HepG2 (cell line): Measurements from ENCODE around the gene DCAF7. TPM values are rescaled to one million over a fixed set of nuclear protein-coding genes. Genes with fewer than 3 reads are reported as not detected.

Experiments used
- ATAC-seq: fragments of 200-7000 bp; cut with Tn5 transposase; 3 replicates; pipeline ENCODE4 v1.9.1; 2020; ENCODE audit warnings: mild to moderate bottlenecking, moderate library complexity
- BruUV-seq: library from RNA; stranded (reverse); fragments of 400-500 nt; replicated peaks from 2 replicates; lab custom pipeline; 2021; lab: Mats Ljungman, UMichigan
- CTCF ChIA-PET: fragments of 300-600 bp; formaldehyde crosslinking; extraction: SDS; loops from one replicate; lab custom pipeline; 2021; ENCODE audit warnings: low total read pairs, inconsistent platforms, low intra/inter-chr PET ratio; lab: Yijun Ruan, JAX
- POLR2A ChIA-PET: fragments of 350-600 bp; sonication (Branson Sonifier 250); formaldehyde crosslinking; loops from one replicate; lab custom pipeline; 2020; ENCODE audit warnings: antibody characterized with exemption, inconsistent platforms; lab: Yijun Ruan, JAX
- DNase-seq: peaks from one replicate; pipeline ENCODE4 v3.0.0-alpha.2; 2015; ENCODE audit warnings: low spot score
- FAIRE-seq: peaks from 3 replicates; lab custom pipeline; 2011; peaks lifted over from hg19 to GRCh38; lab: Jason Lieb, UNC
- H2AFZ ChIP-seq: one replicate; pipeline ENCODE4 v1.6.1; 2011; ENCODE audit warnings: low read length, inconsistent platforms
- H3K27ac ChIP-seq: fragments of 300-600 bp; 3 replicates; pipeline ENCODE4 v1.8.0; 2011; ENCODE audit warnings: mixed run types, mild to moderate bottlenecking, mixed read lengths, low read length, inconsistent platforms; ENCODE audit not compliant: insufficient read depth; ENCODE audit errors: extremely low read length
- H3K27me3 ChIP-seq, 2 experiments: fragments of 200-600 bp in 1 of 2; 2 replicates in 1 of 2; 3 replicates in 1 of 2; pipeline versions ENCODE4 v1.6.0 to v1.8.0; 2011; ENCODE audit warnings: low read length in 2 of 2, mild to moderate bottlenecking in 2 of 2, moderate library complexity in 2 of 2, inconsistent platforms in 1 of 2; ENCODE audit not compliant: insufficient read depth in 2 of 2, control insufficient read depth in 1 of 2
- H3K36me3 ChIP-seq, 2 experiments: fragments of 200-600 bp in 1 of 2; replicated peaks in 1 of 2; 2 replicates in 1 of 2; 3 replicates in 1 of 2; pipeline versions ENCODE4 v1.5.1 to v1.8.0; 2011; ENCODE audit warnings: low read length in 2 of 2, inconsistent platforms in 1 of 2; ENCODE audit not compliant: insufficient read depth in 2 of 2, control insufficient read depth in 1 of 2
- H3K4me1 ChIP-seq: 2 replicates; pipeline ENCODE4 v1.5.1; 2012; ENCODE audit warnings: low read length, inconsistent platforms; ENCODE audit not compliant: insufficient read depth
- H3K4me2 ChIP-seq: 2 replicates; pipeline ENCODE4 v1.6.0; 2011; ENCODE audit warnings: low read depth, low read length, inconsistent platforms
- H3K4me3 ChIP-seq, 3 experiments: fragments of 200-600 bp in 1 of 3; sonication (generic), shearing (Covaris generic) in 1 of 3; replicated peaks in 1 of 3; 2 replicates each; pipeline ENCODE4 v1.5.1; 2011 to 2016; ENCODE audit warnings: low read length in 3 of 3, inconsistent platforms in 2 of 3, low read depth in 2 of 3, mild to moderate bottlenecking in 2 of 3, control low read depth in 1 of 3, mixed read lengths in 1 of 3; ENCODE audit not compliant: insufficient read depth in 1 of 3
- H3K79me2 ChIP-seq: one replicate; pipeline ENCODE4 v1.6.1; 2011; ENCODE audit warnings: low read length, inconsistent platforms; ENCODE audit not compliant: insufficient read depth
- H3K9ac ChIP-seq: 2 replicates; pipeline ENCODE4 v1.6.0; 2011; ENCODE audit warnings: mild to moderate bottlenecking, low read depth, low read length, inconsistent platforms; ENCODE audit not compliant: insufficient read depth
- H3K9me3 ChIP-seq: 2 replicates; pipeline ENCODE4 v1.5.1; 2012; ENCODE audit warnings: mild to moderate bottlenecking, low read length
- H4K20me1 ChIP-seq: 2 replicates; pipeline ENCODE4 v1.6.0; 2011; ENCODE audit warnings: inconsistent platforms, mild to moderate bottlenecking, low read length, moderate library complexity; ENCODE audit not compliant: insufficient read depth
- ATAD3A ChIP-seq: sonication (generic); formaldehyde crosslinking; IDR thresholded peaks from 2 replicates; pipeline ENCODE4 v1.4.0; 2020; ENCODE audit warnings: missing genetic modification reagents
- CAMTA2 ChIP-seq: sonication (generic); formaldehyde crosslinking; IDR thresholded peaks from 2 replicates; pipeline ENCODE4 v1.4.0; 2020; ENCODE audit warnings: mild to moderate bottlenecking, missing genetic modification reagents, borderline replicate concordance
- CBX2 ChIP-seq, 2 experiments: fragments of 200-600 bp in 1 of 2; sonication (generic); formaldehyde crosslinking in 1 of 2; IDR thresholded peaks; 2 replicates each; pipeline versions ENCODE4 v1.7.0 to v1.8.1; 2018 to 2022; ENCODE audit warnings: low read depth in 2 of 2, low read length in 1 of 2, mild to moderate bottlenecking in 1 of 2, missing genetic modification reagents in 1 of 2
- HIVEP1 ChIP-seq: sonication (generic); formaldehyde crosslinking; IDR thresholded peaks from 2 replicates; pipeline ENCODE4 v1.4.0; 2020; ENCODE audit warnings: mild to moderate bottlenecking, missing genetic modification reagents
- NFYC ChIP-seq: IDR thresholded peaks from 2 replicates; pipeline ENCODE4 v1.6.1; 2016; ENCODE audit warnings: missing genetic modification reagents, missing compliant biosample characterization
- POLR2AphosphoS2 ChIP-seq: IDR thresholded peaks from 2 replicates; pipeline ENCODE4 v1.6.1; 2011; ENCODE audit warnings: low read depth, low read length, improper control_type of control experiment
- PRMT3 ChIP-seq: sonication (generic); formaldehyde crosslinking; IDR thresholded peaks from 2 replicates; pipeline ENCODE4 v1.8.1; 2022; ENCODE audit warnings: low read depth, mild to moderate bottlenecking, moderate library complexity, missing genetic modification reagents, borderline replicate concordance
- SPEN ChIP-seq: sonication (generic); formaldehyde crosslinking; IDR thresholded peaks from 2 replicates; pipeline ENCODE4 v1.5.1; 2020; ENCODE audit warnings: low read depth, mild to moderate bottlenecking, missing genetic modification reagents
- ZEB1 ChIP-seq: IDR thresholded peaks from 2 replicates; pipeline ENCODE4 v1.6.1; 2012; ENCODE audit warnings: mild to moderate bottlenecking, low read depth, inconsistent platforms; ENCODE audit not compliant: insufficient replicate concordance
- ZNF230 ChIP-seq: sonication (generic); formaldehyde crosslinking; IDR thresholded peaks from 2 replicates; pipeline ENCODE4 v1.4.0; 2020; ENCODE audit warnings: mild to moderate bottlenecking, missing genetic modification reagents
- ZNF329 ChIP-seq: sonication (generic); formaldehyde crosslinking; IDR thresholded peaks from 2 replicates; pipeline ENCODE4 v1.9.0; 2021; ENCODE audit warnings: low read depth, mild to moderate bottlenecking, missing genetic modification reagents
- ZNF468 ChIP-seq: sonication (generic); formaldehyde crosslinking; IDR thresholded peaks from 2 replicates; pipeline ENCODE4 v1.8.0; 2022; ENCODE audit warnings: mild to moderate bottlenecking, moderate library complexity, missing genetic modification reagents
- ZNF563 ChIP-seq: sonication (generic); formaldehyde crosslinking; IDR thresholded peaks from 2 replicates; pipeline ENCODE4 v1.8.0; 2022; ENCODE audit warnings: mild to moderate bottlenecking, moderate library complexity, missing genetic modification reagents
- ZNF709 ChIP-seq: sonication (generic); formaldehyde crosslinking; IDR thresholded peaks from 2 replicates; pipeline ENCODE4 v1.5.0; 2020; ENCODE audit warnings: mild to moderate bottlenecking, missing genetic modification reagents
- ZNF749 ChIP-seq: sonication (generic); formaldehyde crosslinking; IDR thresholded peaks from 2 replicates; pipeline ENCODE4 v1.8.0; 2022; ENCODE audit warnings: mild to moderate bottlenecking, missing genetic modification reagents, moderate library complexity, borderline replicate concordance
- ZSCAN25 ChIP-seq: sonication (generic); formaldehyde crosslinking; IDR thresholded peaks from 2 replicates; pipeline ENCODE4 v1.8.0; 2022; ENCODE audit warnings: mild to moderate bottlenecking, missing genetic modification reagents
- WGBS: methylation state at CpG from one replicate; pipeline ENCODE4 v1.1.6; 2017; ENCODE audit warnings: low lambda C conversion rate; 5-methylcytosine and 5-hydroxymethylcytosine counted together
- in situ Hi-C: cut with HindIII; loops from 2 replicates; pipeline ENCODE4 v1.10.0; 2017; ENCODE audit warnings: low pct_unique_long_range_greater_than_20kb; ENCODE audit not compliant: extremely low pct_ligation_motif_present
- intact Hi-C: fragments of 100-400 bp; cut with micrococcal nuclease; formaldehyde crosslinking; loops from one replicate; pipeline ENCODE4 v1.10.0; 2022; ENCODE audit not compliant: unreplicated experiment
- polyA plus RNA-seq, 8 experiments: library from polyadenylated mRNA; depleted of rRNA in 3 of 8; stranded (reverse) in 7 of 8; unstranded in 1 of 8; fragments of >200 nt; fragmentation: Illumina TruSeq in 4 of 8; extraction: Trizol in 4 of 8; gene quantifications; 2 replicates each; pipeline versions ENCODE4 v1.2.1 to v1.2.3, GENCODE V29; 2011 to 2016; ENCODE audit warnings: low read depth in 4 of 8, missing spikeins in 1 of 8, mixed read lengths in 1 of 8; ENCODE audit not compliant: insufficient read depth in 1 of 8
- total RNA-seq, 5 experiments: library from RNA; depleted of rRNA; stranded (reverse); fragments of >200 nt; fragmentation: Illumina TruSeq; extraction: Trizol; gene quantifications; 2 replicates each; pipeline ENCODE4 v1.2.3, GENCODE V29; 2016; ENCODE audit warnings: low read depth in 1 of 5
- TF ChIP-seq, protein P1 (sequence below): sonication (generic); formaldehyde crosslinking; IDR thresholded peaks from 2 replicates; pipeline ENCODE4 v1.5.0; 2020; ENCODE audit warnings: missing genetic modification reagents, mild to moderate bottlenecking, borderline replicate concordance
- TF ChIP-seq, protein P2 (sequence below), 2 experiments: sonication (generic) in 1 of 2; formaldehyde crosslinking in 1 of 2; IDR thresholded peaks; 2 replicates each; pipeline versions ENCODE4 v1.4.0 to v1.6.1; 2016 to 2020; ENCODE audit warnings: borderline replicate concordance in 1 of 2, low read depth in 1 of 2, mild to moderate bottlenecking in 1 of 2, missing genetic modification reagents in 1 of 2

The DCAF7 gene
- total and polyA plus RNA-seq, 2 of the 13 experiments (the other 11 are each of a cell fraction or from before 2014, with no cell fraction given), result 55.2 to 73.4 TPM

DNA sequence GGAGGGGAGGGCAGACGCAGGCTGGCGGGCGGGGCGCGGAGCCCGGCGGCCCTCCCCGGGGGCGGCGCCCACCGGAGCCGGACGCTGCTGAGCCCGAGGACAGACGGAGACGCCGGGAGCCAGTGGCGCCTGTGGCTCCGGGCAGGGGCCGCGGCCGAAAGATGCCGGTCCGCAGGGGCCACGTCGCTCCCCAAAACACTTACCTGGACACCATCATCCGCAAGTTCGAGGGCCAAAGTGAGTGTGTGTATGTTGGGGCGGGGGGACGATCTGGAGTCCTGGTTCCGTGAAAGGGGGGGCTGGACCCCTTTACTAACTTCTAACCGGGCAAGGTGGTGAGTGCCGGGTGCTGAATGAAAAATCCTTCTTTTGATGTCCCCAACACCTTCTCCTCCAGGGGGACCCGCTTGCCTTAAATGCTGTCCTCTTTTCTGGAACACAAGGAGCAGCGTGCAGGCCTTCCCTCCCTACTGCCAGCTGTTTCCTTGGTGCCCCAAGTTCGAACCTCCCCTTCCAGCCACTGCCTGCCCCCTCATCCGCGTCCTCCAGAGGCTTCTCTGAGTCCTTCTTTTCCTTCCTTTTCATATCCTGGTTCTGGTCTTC is 26.9 kb upstream of the DCAF7 start, which contains the start of gene KCNH6:
Gene KCNH6 (plus strand): TSS at position 106 of the 603 bp plus-strand sequence. CDS start 56 bp downstream, at position 162.
- Histone ChIP-seq H3K9me3 (no peaks in the 10 kb centered on the region), H3K4me2 (peak within 1 kb of the TSS; percentile 44), H3K4me1 (peaks cover 49% of the 10 kb centered on the region), H4K20me1 (no peaks in the 10 kb centered on the region; the same call in 1 of the 2 replicates), H2AFZ (no peak within 1 kb of the TSS), H3K27ac (no peak within 1 kb of the TSS), H3K36me3 (no peaks in the 10 kb centered on the region), H3K27me3 (peaks cover 5 to 67% of the 10 kb centered on the region in 2 experiments), H3K4me3 (peak within 1 kb of the TSS in 1 of 3 experiments; percentile 26; a peak in 1 of 6 replicates), H3K9ac (no peak within 1 kb of the TSS), H3K79me2 (no peaks in the 10 kb centered on the region)
- POLR2A ChIA-PET, result interaction anchor here (0.8 to 1.7 kb wide), 3 partner anchors 8 to 78 kb away, joined by 3 to 5 read pairs (median 4); partner anchors contain the start of gene DCAF7
- in situ Hi-C loops (no loop called here), intact Hi-C loops (loop anchor here (5.0 kb wide), 1 partner anchor 54 kb away; no protein-coding TSS in a partner anchor)
- FAIRE-seq (no peak), ATAC-seq (peak; percentile 4), DNase-seq (no peak)
- no TSS peak for BruUV-seq
- WGBS, result 22% methylated on average over 21 of the region's 38 CpGs
- CTCF ChIA-PET, result no interaction called here
- TF ChIP-seq PRMT3, result 0 out of 2 replicates have a peak, but pooled peaks have one; percentile 16
- 0 out of 2 replicates have a peak, but pooled peaks have one; percentile 34 for TF ChIP-seq ZNF563
- 0 out of 2 replicates have a peak, but pooled peaks have one; percentile 1 for TF ChIP-seq HIVEP1
- TF ChIP-seq ATAD3A (CRISPR knock-in tag), result no peak
- TF ChIP-seq ZNF230 (CRISPR knock-in tag), result no peak
- TF ChIP-seq ZNF468 (CRISPR knock-in tag), result 0 out of 2 replicates have a peak, but pooled peaks have one; percentile 9
- TF ChIP-seq SPEN (CRISPR knock-in tag), result 0 out of 2 replicates have a peak, but pooled peaks have one; percentile 6
- no peak for TF ChIP-seq ZEB1
- TF ChIP-seq NFYC (CRISPR knock-in tag), result no peak
- no peak for TF ChIP-seq CAMTA2
- TF ChIP-seq ZNF709 (CRISPR knock-in tag), result 0 out of 2 replicates have a peak, but pooled peaks have one; percentile 26
- no peak for TF ChIP-seq POLR2AphosphoS2
- TF ChIP-seq ZNF749 (CRISPR knock-in tag), result 0 out of 2 replicates have a peak, but pooled peaks have one; percentile 5
- TF ChIP-seq, protein P1, sequence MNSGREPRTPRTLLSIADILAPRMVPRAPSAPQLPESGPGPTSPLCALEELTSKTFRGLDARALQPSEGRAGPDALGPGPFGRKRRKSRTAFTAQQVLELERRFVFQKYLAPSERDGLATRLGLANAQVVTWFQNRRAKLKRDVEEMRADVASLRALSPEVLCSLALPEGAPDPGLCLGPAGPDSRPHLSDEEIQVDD (CRISPR knock-in tag), result peak; percentile 11
- peak; percentile 20; the same call in 1 of the 2 replicates for TF ChIP-seq ZNF329 (CRISPR knock-in tag)
- TF ChIP-seq, protein P2, sequence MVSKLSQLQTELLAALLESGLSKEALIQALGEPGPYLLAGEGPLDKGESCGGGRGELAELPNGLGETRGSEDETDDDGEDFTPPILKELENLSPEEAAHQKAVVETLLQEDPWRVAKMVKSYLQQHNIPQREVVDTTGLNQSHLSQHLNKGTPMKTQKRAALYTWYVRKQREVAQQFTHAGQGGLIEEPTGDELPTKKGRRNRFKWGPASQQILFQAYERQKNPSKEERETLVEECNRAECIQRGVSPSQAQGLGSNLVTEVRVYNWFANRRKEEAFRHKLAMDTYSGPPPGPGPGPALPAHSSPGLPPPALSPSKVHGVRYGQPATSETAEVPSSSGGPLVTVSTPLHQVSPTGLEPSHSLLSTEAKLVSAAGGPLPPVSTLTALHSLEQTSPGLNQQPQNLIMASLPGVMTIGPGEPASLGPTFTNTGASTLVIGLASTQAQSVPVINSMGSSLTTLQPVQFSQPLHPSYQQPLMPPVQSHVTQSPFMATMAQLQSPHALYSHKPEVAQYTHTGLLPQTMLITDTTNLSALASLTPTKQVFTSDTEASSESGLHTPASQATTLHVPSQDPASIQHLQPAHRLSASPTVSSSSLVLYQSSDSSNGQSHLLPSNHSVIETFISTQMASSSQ (IDR thresholded peaks at IDR 0.05; ENCODE audit: low read depth), result no peak
- TF ChIP-seq, protein P2 (CRISPR knock-in tag; IDR thresholded peaks at IDR 0.05; ENCODE audit: borderline replicate concordance), result 0 out of 2 replicates have a peak, but pooled peaks have one; percentile 1
- TF ChIP-seq ZSCAN25 (CRISPR knock-in tag), result peak; percentile 95
- no peak for TF ChIP-seq CBX2 (IDR thresholded peaks at IDR 0.05; ENCODE audit: low read depth, low read length)
- TF ChIP-seq CBX2 (CRISPR knock-in tag; IDR thresholded peaks at IDR 0.05; ENCODE audit: low read depth), result 0 out of 2 replicates have a peak, but pooled peaks have one; percentile 2
